Measurements from ENCODE around the gene AGAP1. TPM values are rescaled to one million over a fixed set of nuclear protein-coding genes. Genes with fewer than 3 reads are reported as not detected.

AGAP1 gene
- total RNA-seq, 1 donor from 2014 or later: 18.3 TPM

GRCh38 chr2:235715601-235716000 is 221.8 kb downstream of the AGAP1 start:
- peaks cover 0 to 4% (median 0%) of the 10 kb centered on the region in 3 donors for H3K4me1 ChIP-seq (ENCODE audit: control insufficient read depth in 3 of 3, insufficient read depth in 3 of 3, low read length in 3 of 3)
- no peak overlapping the region for H3K4me3 ChIP-seq (ENCODE audit: low read length in 3 of 3)
- peaks cover 0 to 12% (median 0%) of the 10 kb centered on the region in 3 donors for H3K36me3 ChIP-seq (ENCODE audit: control insufficient read depth in 3 of 3, insufficient read depth in 3 of 3, low read length in 3 of 3)
- no peak overlapping the region for H3K27ac ChIP-seq (ENCODE audit: low read depth, low read length)
- no peak overlapping the region for H3K9ac ChIP-seq (ENCODE audit: low read depth in 1 of 3, low read length in 3 of 3)
- H3K9me3 ChIP-seq (ENCODE audit: control insufficient read depth in 3 of 3, low read length in 3 of 3): no peaks in the 10 kb centered on the region
- no peaks in the 10 kb centered on the region for H3K27me3 ChIP-seq (ENCODE audit: control insufficient read depth in 3 of 3, insufficient read depth in 3 of 3, low read length in 3 of 3)

- Histone ChIP-seq H3K27ac (ENCODE audit: low read depth, low read length) (no peak overlapping the region), H3K4me1 (ENCODE audit: control insufficient read depth in 3 of 3, insufficient read depth in 3 of 3, low read length in 3 of 3) (peaks cover 0 to 4% (median 0%) of the 10 kb centered on the region in 3 donors), H3K4me3 (ENCODE audit: low read length in 3 of 3) (no peak overlapping the region), H3K9ac (ENCODE audit: low read depth in 1 of 3, low read length in 3 of 3) (no peak overlapping the region), H3K36me3 (ENCODE audit: control insufficient read depth in 3 of 3, insufficient read depth in 3 of 3, low read length in 3 of 3) (peaks cover 0 to 8% (median 0%) of the 10 kb centered on the region in 3 donors), H3K27me3 (ENCODE audit: control insufficient read depth in 3 of 3, insufficient read depth in 3 of 3, low read length in 3 of 3) (no peaks in the 10 kb centered on the region), H3K9me3 (ENCODE audit: control insufficient read depth in 3 of 3, low read length in 3 of 3) (no peaks in the 10 kb centered on the region)
These were observed 223.1 kb downstream of the AGAP1 start for GRCh38 chr2:235716875-235717496.

GRCh38 chr2:235719146-235719942 is 225.5 kb downstream of the AGAP1 start:
- Histone ChIP-seq H3K36me3 (ENCODE audit: control insufficient read depth in 3 of 3, insufficient read depth in 3 of 3, low read length in 3 of 3) (peaks cover 0 to 8% (median 0%) of the 10 kb centered on the region in 3 donors), H3K27me3 (ENCODE audit: control insufficient read depth in 3 of 3, insufficient read depth in 3 of 3, low read length in 3 of 3) (no peaks in the 10 kb centered on the region), H3K9me3 (ENCODE audit: control insufficient read depth in 3 of 3, low read length in 3 of 3) (no peaks in the 10 kb centered on the region), H3K9ac (ENCODE audit: low read depth in 1 of 3, low read length in 3 of 3) (no peak overlapping the region), H3K4me3 (ENCODE audit: low read length in 3 of 3) (no peak overlapping the region), H3K4me1 (ENCODE audit: control insufficient read depth in 3 of 3, insufficient read depth in 3 of 3, low read length in 3 of 3) (peaks cover 7 to 10% (median 9%) of the 10 kb centered on the region in 3 donors), H3K27ac (ENCODE audit: low read depth, low read length) (no peak overlapping the region)

GRCh38 chr2:235721625-235722024 is 227.8 kb downstream of the AGAP1 start:
- Histone ChIP-seq H3K36me3 (ENCODE audit: control insufficient read depth in 3 of 3, insufficient read depth in 3 of 3, low read length in 3 of 3) (peaks cover 0 to 8% (median 0%) of the 10 kb centered on the region in 3 donors), H3K9me3 (ENCODE audit: control insufficient read depth in 3 of 3, low read length in 3 of 3) (no peaks in the 10 kb centered on the region), H3K9ac (ENCODE audit: low read depth in 1 of 3, low read length in 3 of 3) (no peak overlapping the region), H3K4me1 (ENCODE audit: control insufficient read depth in 3 of 3, insufficient read depth in 3 of 3, low read length in 3 of 3) (peaks cover 23 to 30% (median 29%) of the 10 kb centered on the region in 3 donors), H3K4me3 (ENCODE audit: low read length in 3 of 3) (no peak overlapping the region), H3K27ac (ENCODE audit: low read depth, low read length) (no peak overlapping the region), H3K27me3 (ENCODE audit: control insufficient read depth in 3 of 3, insufficient read depth in 3 of 3, low read length in 3 of 3) (no peaks in the 10 kb centered on the region)

DNA sequence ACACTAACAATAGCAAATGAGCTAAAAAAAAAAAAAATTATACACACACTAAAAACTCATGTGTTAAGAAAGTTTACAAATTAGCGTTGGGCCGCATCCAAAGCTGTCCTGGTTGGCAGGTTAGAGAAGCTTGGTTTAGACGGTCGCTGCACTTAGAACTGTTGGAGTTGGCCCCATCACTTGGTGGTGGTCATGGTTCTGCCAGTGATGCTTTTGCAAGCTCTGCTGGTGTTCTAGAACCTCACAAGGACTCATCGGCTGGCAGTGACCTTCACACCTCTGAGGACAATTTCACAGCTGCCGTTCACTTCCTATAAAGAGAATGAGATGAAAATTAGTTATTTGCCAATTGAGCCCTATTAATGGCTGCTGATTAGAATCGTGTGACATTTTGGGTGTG is 229.0 kb downstream of the AGAP1 start:
- no peak overlapping the region for H3K9ac ChIP-seq (ENCODE audit: low read depth in 1 of 3, low read length in 3 of 3)
- no peaks in the 10 kb centered on the region for H3K9me3 ChIP-seq (ENCODE audit: control insufficient read depth in 3 of 3, low read length in 3 of 3)
- no peak overlapping the region for H3K27ac ChIP-seq (ENCODE audit: low read depth, low read length)
- no peak overlapping the region for H3K4me3 ChIP-seq (ENCODE audit: low read length in 3 of 3)
- H3K27me3 ChIP-seq (ENCODE audit: control insufficient read depth in 3 of 3, insufficient read depth in 3 of 3, low read length in 3 of 3): no peaks in the 10 kb centered on the region
- peaks cover 30 to 40% (median 34%) of the 10 kb centered on the region in 3 donors for H3K4me1 ChIP-seq (ENCODE audit: control insufficient read depth in 3 of 3, insufficient read depth in 3 of 3, low read length in 3 of 3)
- H3K36me3 ChIP-seq (ENCODE audit: control insufficient read depth in 3 of 3, insufficient read depth in 3 of 3, low read length in 3 of 3): peaks cover 0 to 8% (median 0%) of the 10 kb centered on the region in 3 donors

GRCh38 chr2:235723371-235723770 is 229.5 kb downstream of the AGAP1 start:
- H3K27ac ChIP-seq (ENCODE audit: low read depth, low read length): no peak overlapping the region
- H3K9ac ChIP-seq (ENCODE audit: low read depth in 1 of 3, low read length in 3 of 3): no peak overlapping the region
- H3K27me3 ChIP-seq (ENCODE audit: control insufficient read depth in 3 of 3, insufficient read depth in 3 of 3, low read length in 3 of 3): no peaks in the 10 kb centered on the region

GRCh38 chr2:235723811-235724465 is 230.1 kb downstream of the AGAP1 start:
- peak overlapping the region; percentile 55 for H3K27ac ChIP-seq (ENCODE audit: low read depth, low read length)
- H3K27me3 ChIP-seq (ENCODE audit: control insufficient read depth in 3 of 3, insufficient read depth in 3 of 3, low read length in 3 of 3): no peaks in the 10 kb centered on the region

More at GRCh38 chr2:235723371-235723770, 229.5 kb downstream of the AGAP1 start:
- Histone ChIP-seq H3K4me1 (ENCODE audit: control insufficient read depth in 3 of 3, insufficient read depth in 3 of 3, low read length in 3 of 3) (peaks cover 30 to 40% (median 36%) of the 10 kb centered on the region in 3 donors), H3K4me3 (ENCODE audit: low read length in 3 of 3) (no peak overlapping the region), H3K36me3 (ENCODE audit: control insufficient read depth in 3 of 3, insufficient read depth in 3 of 3, low read length in 3 of 3) (peaks cover 0 to 8% (median 0%) of the 10 kb centered on the region in 3 donors), H3K9me3 (ENCODE audit: control insufficient read depth in 3 of 3, low read length in 3 of 3) (no peaks in the 10 kb centered on the region)

GRCh38 chr2:235725016-235725489 is 231.2 kb downstream of the AGAP1 start:
- H3K4me1 ChIP-seq (ENCODE audit: control insufficient read depth in 3 of 3, insufficient read depth in 3 of 3, low read length in 3 of 3): peaks cover 38 to 49% (median 45%) of the 10 kb centered on the region in 3 donors
- no peaks in the 10 kb centered on the region for H3K27me3 ChIP-seq (ENCODE audit: control insufficient read depth in 3 of 3, insufficient read depth in 3 of 3, low read length in 3 of 3)
- peak overlapping the region; percentile 55 for H3K27ac ChIP-seq (ENCODE audit: low read depth, low read length)
- peaks cover 0 to 2% (median 0%) of the 10 kb centered on the region in 3 donors for H3K36me3 ChIP-seq (ENCODE audit: control insufficient read depth in 3 of 3, insufficient read depth in 3 of 3, low read length in 3 of 3)
- H3K9ac ChIP-seq (ENCODE audit: low read depth in 1 of 3, low read length in 3 of 3): peak overlapping the region in 2 of 3 donors; percentile 32 to 64
- H3K9me3 ChIP-seq (ENCODE audit: control insufficient read depth in 3 of 3, low read length in 3 of 3): no peaks in the 10 kb centered on the region
- H3K4me3 ChIP-seq (ENCODE audit: low read length in 3 of 3): peak overlapping the region in 2 of 3 donors; percentile 23 to 42

More at GRCh38 chr2:235723811-235724465, 230.1 kb downstream of the AGAP1 start:
- Histone ChIP-seq H3K4me3 (ENCODE audit: low read length in 3 of 3) (no peak overlapping the region), H3K9me3 (ENCODE audit: control insufficient read depth in 3 of 3, low read length in 3 of 3) (no peaks in the 10 kb centered on the region), H3K9ac (ENCODE audit: low read depth in 1 of 3, low read length in 3 of 3) (peak overlapping the region in 2 of 3 donors; percentile 14 to 28), H3K36me3 (ENCODE audit: control insufficient read depth in 3 of 3, insufficient read depth in 3 of 3, low read length in 3 of 3) (peaks cover 0 to 8% (median 0%) of the 10 kb centered on the region in 3 donors), H3K4me1 (ENCODE audit: control insufficient read depth in 3 of 3, insufficient read depth in 3 of 3, low read length in 3 of 3) (peaks cover 33 to 44% (median 40%) of the 10 kb centered on the region in 3 donors)

DNA sequence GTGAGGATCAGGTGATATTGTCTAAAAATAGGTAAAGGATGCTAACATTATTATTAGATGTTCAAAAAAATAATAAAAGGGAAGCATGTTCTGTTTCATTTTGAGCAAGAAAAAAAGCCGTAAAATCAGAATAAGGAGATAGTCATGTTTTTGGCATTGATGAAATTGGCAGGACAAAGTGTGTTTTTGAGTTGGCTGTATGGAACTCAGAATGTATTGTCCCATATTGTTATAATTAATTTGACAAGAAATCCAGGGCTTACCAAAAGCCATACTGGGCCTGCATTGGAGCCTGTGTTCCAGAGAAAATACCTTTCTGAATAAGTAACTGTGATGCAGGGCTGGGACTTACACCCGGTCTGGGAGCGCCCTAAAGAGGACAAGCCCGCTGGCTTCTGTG is 232.0 kb downstream of the AGAP1 start:
- no peak overlapping the region for H3K27ac ChIP-seq (ENCODE audit: low read depth, low read length)
- H3K9ac ChIP-seq (ENCODE audit: low read depth in 1 of 3, low read length in 3 of 3): no peak overlapping the region
- H3K4me1 ChIP-seq (ENCODE audit: control insufficient read depth in 3 of 3, insufficient read depth in 3 of 3, low read length in 3 of 3): peaks cover 38 to 49% (median 45%) of the 10 kb centered on the region in 3 donors
- H3K9me3 ChIP-seq (ENCODE audit: control insufficient read depth in 3 of 3, low read length in 3 of 3): no peaks in the 10 kb centered on the region
- H3K4me3 ChIP-seq (ENCODE audit: low read length in 3 of 3): no peak overlapping the region
- H3K36me3 ChIP-seq (ENCODE audit: control insufficient read depth in 3 of 3, insufficient read depth in 3 of 3, low read length in 3 of 3): no peaks in the 10 kb centered on the region
- H3K27me3 ChIP-seq (ENCODE audit: control insufficient read depth in 3 of 3, insufficient read depth in 3 of 3, low read length in 3 of 3): no peaks in the 10 kb centered on the region

Measured in skeletal muscle tissue (tissue), 4 donors.